Activated CD8-positive, alpha-beta T cell treated with anti-CD3 and anti-CD28 coated beads, Interleukin-2, amount 10 ng/mL, durations not matched to agents 7 days and 5 days (primary cell): Measurements from ENCODE around the gene MBTPS1. TPM values are rescaled to one million over a fixed set of nuclear protein-coding genes. Genes with fewer than 3 reads are reported as not detected.
"Not testable (repeated sequence)": the region's sequence is repeated elsewhere in the genome, so short reads cannot be mapped to it uniquely, and the experiment has no call there.

Experiments used
- ATAC-seq: fragments of 150-1000 bp; cut with Tn5 transposase; one replicate; pipeline ENCODE4 v1.10.0; 2021; ENCODE audit warnings: moderate library complexity
- CTCF ChIA-PET: fragments of 350-600 bp; sonication (Branson Sonifier 250); formaldehyde crosslinking; loops from one replicate; lab custom pipeline; 2021; ENCODE audit warnings: antibody characterized with exemption; lab: Charles Lee
- POLR2A ChIA-PET: fragments of 350-600 bp; sonication (Branson Sonifier 250); formaldehyde crosslinking; loops from one replicate; lab custom pipeline; 2021; ENCODE audit warnings: antibody characterized with exemption; lab: Charles Lee
- DNase-seq: peaks from one replicate; pipeline ENCODE4 v3.0.0-alpha.2; 2020
- H3K27ac Mint-ChIP-seq: one replicate; pipeline ENCODE4 v1.8.0; 2021; ENCODE audit warnings: mild to moderate bottlenecking, mixed read lengths
- H3K27me3 Mint-ChIP-seq: one replicate; pipeline ENCODE4 v1.8.0; 2021; ENCODE audit warnings: low read depth, mixed read lengths
- H3K36me3 Mint-ChIP-seq: one replicate; pipeline ENCODE4 v1.8.0; 2021; ENCODE audit warnings: low read depth, mixed read lengths
- H3K4me1 Mint-ChIP-seq: one replicate; pipeline ENCODE4 v1.8.0; 2021; ENCODE audit warnings: low read depth, mixed read lengths
- H3K4me3 Mint-ChIP-seq: one replicate; pipeline ENCODE4 v1.8.0; 2021; ENCODE audit warnings: mild to moderate bottlenecking, mixed read lengths
- H3K9me3 Mint-ChIP-seq: one replicate; pipeline ENCODE4 v1.8.0; 2022; ENCODE audit warnings: mixed read lengths; ENCODE audit not compliant: insufficient read depth
- total RNA-seq, 2 experiments: library from RNA; stranded (reverse); gene quantifications; one replicate each; pipeline ENCODE4 v1.2.3, GENCODE V29; 2021

MBTPS1 gene
- total RNA-seq, 2 experiments from 2014 or later: 49.3 to 52.7 TPM

- Mint-ChIP-seq H3K27me3 (no peaks in the 10 kb centered on the region), H3K4me3 (no peak overlapping the region), H3K4me1 (peaks cover 25% of the 10 kb centered on the region), H3K27ac (no peak overlapping the region), H3K9me3 (no peaks in the 10 kb centered on the region), H3K36me3 (no peaks in the 10 kb centered on the region)
- ATAC-seq: no peak
- DNase-seq: no peak
- ChIA-PET POLR2A (interaction anchor here (2.9 kb wide), 1 partner anchor 20 kb away, joined by 16 read pairs; the partner anchor contains the start of gene MBTPS1), CTCF (interaction anchor here (1.1 to 2.7 kb wide), 3 partner anchors 50 to 72 kb away, joined by 3 to 18 read pairs (median 3); partner anchors contain the start of gene TAF1C)
Measured at GRCh38 chr16:84137287-84137686, 20.5 kb upstream of the MBTPS1 start.

GRCh38 chr16:84136331-84137125 lies 19.8 kb upstream of the MBTPS1 start:
- Mint-ChIP-seq H3K27me3 (no peaks in the 10 kb centered on the region), H3K4me1 (peaks cover 22% of the 10 kb centered on the region), H3K4me3 (no peak overlapping the region), H3K9me3 (no peaks in the 10 kb centered on the region), H3K36me3 (no peaks in the 10 kb centered on the region), H3K27ac (no peak overlapping the region)
- DNase-seq (no peak), ATAC-seq (no peak)
- ChIA-PET CTCF (interaction anchor here (1.1 kb wide), 1 partner anchor 51 kb away, joined by 3 read pairs; the partner anchor contains the start of gene TAF1C), POLR2A (no interaction called here)

GRCh38 chr16:84132527-84133285 lies 16.0 kb upstream of the MBTPS1 start:
- CTCF ChIA-PET: interaction anchor here (1.2 to 3.3 kb wide), 4 partner anchors 10 to 48 kb away, joined by 5 to 9 read pairs (median 5); partner anchors contain the start of gene MBTPS1
- H3K4me3 Mint-ChIP-seq: no peak overlapping the region
- DNase-seq (no peak), ATAC-seq (no peak)
- no peaks in the 10 kb centered on the region for H3K9me3 Mint-ChIP-seq
- no peaks in the 10 kb centered on the region for H3K27me3 Mint-ChIP-seq
- peaks cover 7% of the 10 kb centered on the region for H3K36me3 Mint-ChIP-seq
- no peak overlapping the region for H3K27ac Mint-ChIP-seq
- H3K4me1 Mint-ChIP-seq: peaks cover 2% of the 10 kb centered on the region
- POLR2A ChIA-PET: interaction anchor here (2.2 kb wide), 1 partner anchor 16 kb away, joined by 5 read pairs; the partner anchor contains the start of gene MBTPS1

GRCh38 chr16:84131117-84131516 lies 14.4 kb upstream of the MBTPS1 start:
- Mint-ChIP-seq H3K9me3 (no peaks in the 10 kb centered on the region), H3K27ac (no peak overlapping the region), H3K4me3 (no peak overlapping the region), H3K36me3 (peaks cover 12% of the 10 kb centered on the region), H3K27me3 (no peaks in the 10 kb centered on the region), H3K4me1 (no peaks in the 10 kb centered on the region)
- ChIA-PET CTCF (no interaction called here), POLR2A (interaction anchor here (2.2 kb wide), 1 partner anchor 14 kb away, joined by 5 read pairs; the partner anchor contains the start of gene MBTPS1)
- DNase-seq (no peak), ATAC-seq (no peak)

GRCh38 chr16:84124257-84125073 lies 7.7 kb upstream of the MBTPS1 start:
- Mint-ChIP-seq H3K4me1 (peaks cover 3% of the 10 kb centered on the region), H3K27me3 (no peaks in the 10 kb centered on the region), H3K27ac (no peak overlapping the region), H3K36me3 (peaks cover 8% of the 10 kb centered on the region), H3K4me3 (no peak overlapping the region), H3K9me3 (no peaks in the 10 kb centered on the region)
- no peak for ATAC-seq
- ChIA-PET CTCF (interaction anchor here (2.8 kb wide), 1 partner anchor 62 kb away, joined by 8 read pairs; the partner anchor contains the start of gene TAF1C), POLR2A (no interaction called here)
- no peak for DNase-seq

GRCh38 chr16:84121007-84121406 lies 4.3 kb upstream of the MBTPS1 start:
- H3K4me3 Mint-ChIP-seq: no peak overlapping the region
- POLR2A ChIA-PET: no interaction called here
- H3K9me3 Mint-ChIP-seq: no peaks in the 10 kb centered on the region
- CTCF ChIA-PET: no interaction called here
- no peaks in the 10 kb centered on the region for H3K27me3 Mint-ChIP-seq
- no peak overlapping the region for H3K27ac Mint-ChIP-seq
- no peak for ATAC-seq
- H3K4me1 Mint-ChIP-seq: peaks cover 15% of the 10 kb centered on the region
- no peak for DNase-seq
- peaks cover 4% of the 10 kb centered on the region for H3K36me3 Mint-ChIP-seq

- Mint-ChIP-seq H3K27ac (no peak overlapping the region), H3K36me3 (peaks cover 4% of the 10 kb centered on the region), H3K27me3 (no peaks in the 10 kb centered on the region), H3K9me3 (no peaks in the 10 kb centered on the region), H3K4me1 (peaks cover 22% of the 10 kb centered on the region), H3K4me3 (no peak overlapping the region)
- ChIA-PET CTCF (no interaction called here), POLR2A (no interaction called here)
- no peak for ATAC-seq
- no peak for DNase-seq
Measured at GRCh38 chr16:84120023-84120422, 3.3 kb upstream of the MBTPS1 start.

GRCh38 chr16:84119368-84119767 lies 2.6 kb upstream of the MBTPS1 start:
- Mint-ChIP-seq H3K4me3 (no peak overlapping the region), H3K27me3 (no peaks in the 10 kb centered on the region)

GRCh38 chr16:84118315-84118714 lies 1.6 kb upstream of the MBTPS1 start:
- CTCF ChIA-PET: interaction anchor here (1.2 to 5.3 kb wide), 3 partner anchors 27 to 69 kb away, joined by 3 to 77 read pairs (median 22); partner anchors contain the start of genes DNAAF1, HSDL1 and TAF1C
- H3K27ac Mint-ChIP-seq: peak overlapping the region; percentile 59
- H3K27me3 Mint-ChIP-seq, ATAC-seq, H3K36me3 Mint-ChIP-seq, H3K9me3 Mint-ChIP-seq, DNase-seq: not testable (repeated sequence)
- peak overlapping the region; percentile 50 for H3K4me3 Mint-ChIP-seq
- POLR2A ChIA-PET: interaction anchor here (0.8 to 1.9 kb wide), 2 partner anchors 24 to 116 kb away, joined by 3 to 13 read pairs; no protein-coding TSS in a partner anchor
- H3K4me1 Mint-ChIP-seq: peaks cover 22% of the 10 kb centered on the region

More at GRCh38 chr16:84119368-84119767, 2.6 kb upstream of the MBTPS1 start:
- H3K9me3 Mint-ChIP-seq: no peaks in the 10 kb centered on the region
- ATAC-seq (no peak), DNase-seq (no peak)
- peaks cover 20% of the 10 kb centered on the region for H3K4me1 Mint-ChIP-seq
- POLR2A ChIA-PET: no interaction called here
- H3K36me3 Mint-ChIP-seq: peaks cover 4% of the 10 kb centered on the region
- CTCF ChIA-PET: interaction anchor here (1.2 to 5.3 kb wide), 2 partner anchors 26 to 32 kb away, joined by 3 to 77 read pairs; partner anchors contain the start of genes DNAAF1 and HSDL1
- no peak overlapping the region for H3K27ac Mint-ChIP-seq

- peak overlapping the region; percentile 87 for H3K4me3 Mint-ChIP-seq
- peak; percentile 5 for ATAC-seq
- no peaks in the 10 kb centered on the region for H3K27me3 Mint-ChIP-seq
- H3K4me1 Mint-ChIP-seq: peaks cover 22% of the 10 kb centered on the region
- H3K36me3 Mint-ChIP-seq: peaks cover 4% of the 10 kb centered on the region
- POLR2A ChIA-PET: interaction anchor here (0.8 to 2.4 kb wide), 12 partner anchors 14 to 164 kb away, joined by 3 to 16 read pairs (median 8); partner anchors contain the start of genes DNAAF1, HSDL1 and TAF1C
- H3K9me3 Mint-ChIP-seq: no peaks in the 10 kb centered on the region
- H3K27ac Mint-ChIP-seq: peak overlapping the region; percentile 95
- CTCF ChIA-PET: interaction anchor here (1.0 to 5.3 kb wide), 17 partner anchors 12 to 164 kb away, joined by 3 to 77 read pairs (median 5); partner anchors contain the start of genes DNAAF1, HSDL1 and TAF1C
- DNase-seq: peak; percentile 63
Measured at GRCh38 chr16:84117494-84117843, 727 bp upstream of the MBTPS1 start.
